Measurements from ENCODE around the gene TSNAXIP1. TPM values are rescaled to one million over a fixed set of nuclear protein-coding genes. Genes with fewer than 3 reads are reported as not detected.

Gene TSNAXIP1
- total RNA-seq, 1 experiment from 2014 or later, result 0.84 TPM

- Histone ChIP-seq H3K4me3 (ENCODE audit: low read depth, low read length) (no peak overlapping the region), H3K9me3 (no peaks in the 10 kb centered on the region), H3K27me3 (replicated peaks; ENCODE audit: control insufficient read depth, insufficient read depth, low read length) (no peaks in the 10 kb centered on the region), H3K36me3 (ENCODE audit: control insufficient read depth, insufficient read depth, low read length) (peaks cover 7% of the 10 kb centered on the region; the same call in 1 of the 2 replicates), H3K4me1 (no peaks in the 10 kb centered on the region)
- Mint-ChIP-seq H3K4me1 (ENCODE audit: low read depth, unreplicated experiment) (no peaks in the 10 kb centered on the region), H3K27ac (ENCODE audit: unreplicated experiment) (no peak overlapping the region), H3K4me3 (ENCODE audit: unreplicated experiment) (no peak overlapping the region), H3K36me3 (ENCODE audit: insufficient read depth, unreplicated experiment) (peaks cover 92% of the 10 kb centered on the region), H3K9me3 (ENCODE audit: unreplicated experiment) (no peaks in the 10 kb centered on the region), H3K27me3 (ENCODE audit: insufficient read depth, unreplicated experiment) (no peaks in the 10 kb centered on the region)
- CTCF ChIA-PET, result interaction anchor here (1.1 to 1.6 kb wide), 4 partner anchors 19 to 343 kb away, joined by 5 to 12 read pairs (median 10); partner anchors contain the start of gene NUTF2
- no peak for TF ChIP-seq CTCF (IDR thresholded peaks at IDR 0.05; ENCODE audit: insufficient read depth in 1 of 2, low read depth in 1 of 2, low read length in 1 of 2, severe bottlenecking in 1 of 2, unreplicated experiment in 1 of 2)
- intact Hi-C loops (cut with micrococcal nuclease; ENCODE audit: unreplicated experiment), result loop anchor here (2.0 kb wide), 1 partner anchor 18 kb away; the partner anchor contains the start of genes CENPT and NUTF2
- no peak for DNase-seq
- POLR2A ChIA-PET, result interaction anchor here (1.6 kb wide), 1 partner anchor 19 kb away, joined by 9 read pairs; the partner anchor contains the start of gene NUTF2
- BruUV-seq (replicated peaks), result no TSS peak
These were observed 57.9 kb downstream of the TSNAXIP1 start for GRCh38 chr16:67864594-67864993.

GRCh38 chr16:67865318-67865717, 58.6 kb downstream of the TSNAXIP1 start:
- peak; percentile 57 to 83 for TF ChIP-seq CTCF (IDR thresholded peaks at IDR 0.05; ENCODE audit: insufficient read depth in 1 of 2, low read depth in 1 of 2, low read length in 1 of 2, severe bottlenecking in 1 of 2, unreplicated experiment in 1 of 2)
- intact Hi-C loops (cut with micrococcal nuclease; ENCODE audit: unreplicated experiment), result loop anchor here (1.0 to 2.0 kb wide), 2 partner anchors 19 to 49 kb away; partner anchors contain the start of genes CENPT and NUTF2
- Histone ChIP-seq H3K27me3 (replicated peaks; ENCODE audit: control insufficient read depth, insufficient read depth, low read length) (no peaks in the 10 kb centered on the region), H3K4me3 (ENCODE audit: low read depth, low read length) (no peak overlapping the region), H3K36me3 (ENCODE audit: control insufficient read depth, insufficient read depth, low read length) (peaks cover 10% of the 10 kb centered on the region), H3K9me3 (no peaks in the 10 kb centered on the region), H3K4me1 (no peaks in the 10 kb centered on the region)
- POLR2A ChIA-PET, result interaction anchor here (0.6 to 1.6 kb wide), 6 partner anchors 17 to 133 kb away, joined by 4 to 11 read pairs (median 6); partner anchors contain the start of genes NUTF2, PSKH1, RANBP10 and TSNAXIP1
- Mint-ChIP-seq H3K4me3 (ENCODE audit: unreplicated experiment) (no peak overlapping the region), H3K27ac (ENCODE audit: unreplicated experiment) (no peak overlapping the region), H3K36me3 (ENCODE audit: insufficient read depth, unreplicated experiment) (peaks cover 92% of the 10 kb centered on the region), H3K9me3 (ENCODE audit: unreplicated experiment) (no peaks in the 10 kb centered on the region), H3K4me1 (ENCODE audit: low read depth, unreplicated experiment) (no peaks in the 10 kb centered on the region), H3K27me3 (ENCODE audit: insufficient read depth, unreplicated experiment) (no peaks in the 10 kb centered on the region)
- DNase-seq, result peak; percentile 59 to 72
- CTCF ChIA-PET, result interaction anchor here (0.7 to 1.6 kb wide), 13 partner anchors 9 to 344 kb away, joined by 3 to 48 read pairs (median 7); partner anchors contain the start of genes NUTF2, RANBP10 and TSNAXIP1
- BruUV-seq (replicated peaks), result no TSS peak

- intact Hi-C loops (cut with micrococcal nuclease; ENCODE audit: unreplicated experiment), result no loop called here
- ChIA-PET CTCF (no interaction called here), POLR2A (no interaction called here)
- no TSS peak for BruUV-seq (replicated peaks)
- Mint-ChIP-seq H3K36me3 (ENCODE audit: insufficient read depth, unreplicated experiment) (peaks cover 90% of the 10 kb centered on the region), H3K9me3 (ENCODE audit: unreplicated experiment) (no peaks in the 10 kb centered on the region), H3K27me3 (ENCODE audit: insufficient read depth, unreplicated experiment) (no peaks in the 10 kb centered on the region), H3K4me1 (ENCODE audit: low read depth, unreplicated experiment) (no peaks in the 10 kb centered on the region), H3K4me3 (ENCODE audit: unreplicated experiment) (no peak overlapping the region), H3K27ac (ENCODE audit: unreplicated experiment) (no peak overlapping the region)
- Histone ChIP-seq H3K36me3 (ENCODE audit: control insufficient read depth, insufficient read depth, low read length) (peaks cover 8% of the 10 kb centered on the region; the same call in 1 of the 2 replicates), H3K4me1 (no peaks in the 10 kb centered on the region), H3K9me3 (no peaks in the 10 kb centered on the region), H3K27me3 (replicated peaks; ENCODE audit: control insufficient read depth, insufficient read depth, low read length) (no peaks in the 10 kb centered on the region), H3K4me3 (ENCODE audit: low read depth, low read length) (no peak overlapping the region)
- no peak for TF ChIP-seq CTCF (IDR thresholded peaks at IDR 0.05; ENCODE audit: insufficient read depth in 1 of 2, low read depth in 1 of 2, low read length in 1 of 2, severe bottlenecking in 1 of 2, unreplicated experiment in 1 of 2)
- DNase-seq, result no peak
These were observed 61.6 kb downstream of the TSNAXIP1 start for GRCh38 chr16:67868290-67868689.

All from Caco-2 (cell line).